Neural crest cell (in vitro differentiated cells): ENCODE results near the gene RGS5. TPM values are rescaled to one million over a fixed set of nuclear protein-coding genes. Genes with fewer than 3 reads are reported as not detected.

ENCODE experiments used
- DNase-seq: peaks from one replicate; pipeline ENCODE4 v3.0.0; 2021; ENCODE audit warnings: low read depth, mixed read lengths, low spot score
- H3K27ac Mint-ChIP-seq: one replicate; pipeline ENCODE4 v1.8.0; 2021; ENCODE audit warnings: mild to moderate bottlenecking, mixed read lengths; ENCODE audit not compliant: unreplicated experiment
- H3K27me3 Mint-ChIP-seq: 2 replicates; pipeline ENCODE4 v1.8.0; 2021; ENCODE audit warnings: low read depth, mild to moderate bottlenecking, mixed read lengths
- H3K36me3 Mint-ChIP-seq: 2 replicates; pipeline ENCODE4 v1.8.0; 2021; ENCODE audit warnings: low read depth, mild to moderate bottlenecking, mixed read lengths
- H3K4me1 Mint-ChIP-seq: 2 replicates; pipeline ENCODE4 v1.8.0; 2021; ENCODE audit warnings: mixed read lengths
- H3K4me3 Mint-ChIP-seq: one replicate; pipeline ENCODE4 v1.8.0; 2021; ENCODE audit warnings: mild to moderate bottlenecking, mixed read lengths
- H3K9me3 Mint-ChIP-seq: 2 replicates; pipeline ENCODE4 v1.8.0; 2021; ENCODE audit warnings: mixed read lengths
- total RNA-seq: library from RNA; stranded (reverse); gene quantifications from 2 replicates; pipeline ENCODE4 v1.2.1, GENCODE V29; 2021
- TF ChIP-seq, protein P1 (sequence below): fragments of 200-600 bp; sonication (generic); conservative IDR thresholded peaks from 2 replicates; pipeline ENCODE4 v1.5.0; 2021; ENCODE audit warnings: antibody characterized with exemption, mild to moderate bottlenecking

The RGS5 gene
- total RNA-seq, 1 donor from 2014 or later, result 4.5 TPM

DNA sequence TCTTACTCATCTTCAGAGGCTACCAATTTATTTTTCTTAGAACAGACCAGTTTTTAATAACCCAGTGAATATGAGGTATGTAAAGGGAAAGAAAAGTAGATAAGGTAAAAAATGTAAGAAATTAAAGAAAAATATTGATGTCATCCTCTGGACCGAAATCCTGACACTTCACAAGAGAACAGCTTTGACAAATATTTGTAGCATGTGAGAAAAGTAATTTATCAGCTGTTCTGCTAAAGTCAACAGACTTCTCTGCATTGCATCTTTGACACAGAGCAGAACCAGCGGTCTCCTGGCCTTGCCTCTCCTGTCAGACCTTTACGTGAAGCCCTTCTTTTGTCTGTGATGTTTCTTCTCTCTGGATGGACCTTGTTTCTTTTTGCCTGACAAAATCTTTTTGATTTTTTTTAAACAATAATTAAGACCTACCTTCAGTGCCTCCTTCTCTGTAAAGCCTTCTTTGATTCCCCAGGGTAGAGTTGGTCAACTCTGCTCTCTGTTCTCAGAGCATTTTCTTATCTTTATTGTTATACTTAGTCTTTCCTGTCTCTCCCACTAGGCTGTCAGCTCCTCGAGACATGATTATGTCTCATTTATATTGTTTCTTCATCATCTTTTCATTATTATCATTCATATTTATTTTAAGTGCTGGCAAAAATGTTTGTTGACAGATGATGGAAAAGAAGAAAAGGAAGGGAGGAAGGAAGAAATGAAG, 98.2 kb downstream of the RGS5 start:
- DNase-seq, result no peak
- Mint-ChIP-seq H3K27ac (no peak overlapping the region), H3K36me3 (no peaks in the 10 kb centered on the region), H3K27me3 (no peaks in the 10 kb centered on the region), H3K4me3 (no peak overlapping the region), H3K9me3 (peaks cover 3% of the 10 kb centered on the region), H3K4me1 (no peaks in the 10 kb centered on the region)
- TF ChIP-seq, protein P1, sequence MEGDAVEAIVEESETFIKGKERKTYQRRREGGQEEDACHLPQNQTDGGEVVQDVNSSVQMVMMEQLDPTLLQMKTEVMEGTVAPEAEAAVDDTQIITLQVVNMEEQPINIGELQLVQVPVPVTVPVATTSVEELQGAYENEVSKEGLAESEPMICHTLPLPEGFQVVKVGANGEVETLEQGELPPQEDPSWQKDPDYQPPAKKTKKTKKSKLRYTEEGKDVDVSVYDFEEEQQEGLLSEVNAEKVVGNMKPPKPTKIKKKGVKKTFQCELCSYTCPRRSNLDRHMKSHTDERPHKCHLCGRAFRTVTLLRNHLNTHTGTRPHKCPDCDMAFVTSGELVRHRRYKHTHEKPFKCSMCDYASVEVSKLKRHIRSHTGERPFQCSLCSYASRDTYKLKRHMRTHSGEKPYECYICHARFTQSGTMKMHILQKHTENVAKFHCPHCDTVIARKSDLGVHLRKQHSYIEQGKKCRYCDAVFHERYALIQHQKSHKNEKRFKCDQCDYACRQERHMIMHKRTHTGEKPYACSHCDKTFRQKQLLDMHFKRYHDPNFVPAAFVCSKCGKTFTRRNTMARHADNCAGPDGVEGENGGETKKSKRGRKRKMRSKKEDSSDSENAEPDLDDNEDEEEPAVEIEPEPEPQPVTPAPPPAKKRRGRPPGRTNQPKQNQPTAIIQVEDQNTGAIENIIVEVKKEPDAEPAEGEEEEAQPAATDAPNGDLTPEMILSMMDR, result no peak

DNA sequence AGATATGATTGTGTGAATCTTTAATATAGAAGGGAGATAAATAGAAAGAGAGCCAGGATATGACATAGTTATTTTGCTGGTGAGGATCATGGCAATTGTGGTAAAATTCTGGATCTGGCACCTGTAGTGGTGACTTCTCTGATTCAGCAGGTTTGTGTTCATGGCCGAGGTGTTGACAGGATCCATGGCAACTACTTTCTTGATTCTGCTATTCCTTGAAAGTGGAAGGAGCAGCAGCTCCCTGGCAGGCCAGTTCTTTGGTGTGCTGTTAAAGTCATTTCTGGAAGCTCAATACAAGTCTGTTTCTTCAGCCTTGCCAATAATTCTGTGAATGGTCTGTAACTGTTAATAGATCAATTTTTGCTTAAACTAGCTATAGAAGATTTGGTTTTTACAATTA, 100.1 kb downstream of the RGS5 start:
- DNase-seq, result no peak
- TF ChIP-seq, protein P1, result no peak
- Mint-ChIP-seq H3K4me1 (no peaks in the 10 kb centered on the region), H3K4me3 (no peak overlapping the region), H3K36me3 (no peaks in the 10 kb centered on the region), H3K9me3 (no peaks in the 10 kb centered on the region), H3K27me3 (no peaks in the 10 kb centered on the region), H3K27ac (no peak overlapping the region)

DNA sequence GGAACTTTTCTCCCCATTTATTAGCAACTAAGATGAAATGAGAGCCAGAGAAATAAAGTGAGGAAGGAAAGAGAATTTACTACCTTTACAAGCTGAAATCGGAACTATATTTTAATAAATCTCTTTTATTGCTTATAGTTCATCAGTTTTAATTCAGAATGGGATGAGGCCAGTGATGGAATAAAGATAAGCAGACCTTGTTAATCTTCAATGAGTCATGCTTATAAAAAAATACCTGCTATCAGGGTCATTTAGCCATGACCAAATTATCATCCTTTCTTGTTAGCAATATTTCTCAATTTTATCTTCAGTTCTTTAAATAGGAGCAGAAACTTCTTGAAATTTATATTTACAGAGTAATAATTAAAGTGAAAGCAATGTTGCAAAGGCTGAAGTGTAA, 107.5 kb downstream of the RGS5 start:
- no peaks in the 10 kb centered on the region for H3K9me3 Mint-ChIP-seq
- TF ChIP-seq, protein P1, result no peak
- H3K36me3 Mint-ChIP-seq, result no peaks in the 10 kb centered on the region
- H3K4me1 Mint-ChIP-seq, result no peaks in the 10 kb centered on the region
- no peak overlapping the region for H3K27ac Mint-ChIP-seq
- no peak overlapping the region for H3K4me3 Mint-ChIP-seq
- no peak for DNase-seq
- H3K27me3 Mint-ChIP-seq, result peaks cover 5% of the 10 kb centered on the region

DNA sequence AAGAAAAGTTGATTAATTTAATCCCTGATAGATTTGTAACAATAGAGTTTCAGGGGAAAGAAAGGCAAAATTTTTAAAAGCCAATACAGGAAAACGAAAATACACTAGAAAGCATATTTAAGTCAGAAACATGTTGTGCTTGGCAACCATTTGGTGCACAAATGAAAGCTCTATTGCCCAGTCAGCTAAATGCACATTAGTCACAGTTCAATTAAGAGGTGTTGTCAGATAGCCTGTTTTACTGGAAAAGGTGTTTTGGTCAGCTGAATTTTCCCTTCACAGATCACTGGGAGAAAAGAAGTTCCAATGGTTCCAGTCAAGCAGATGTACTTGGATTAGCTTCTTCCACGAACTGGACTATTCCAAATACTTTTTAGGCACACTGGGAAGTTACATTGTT, 108.1 kb downstream of the RGS5 start:
- Mint-ChIP-seq H3K4me1 (no peaks in the 10 kb centered on the region), H3K9me3 (no peaks in the 10 kb centered on the region), H3K36me3 (no peaks in the 10 kb centered on the region), H3K4me3 (no peak overlapping the region), H3K27ac (no peak overlapping the region), H3K27me3 (peaks cover 5% of the 10 kb centered on the region)
- no peak for DNase-seq
- TF ChIP-seq, protein P1, result no peak

DNA sequence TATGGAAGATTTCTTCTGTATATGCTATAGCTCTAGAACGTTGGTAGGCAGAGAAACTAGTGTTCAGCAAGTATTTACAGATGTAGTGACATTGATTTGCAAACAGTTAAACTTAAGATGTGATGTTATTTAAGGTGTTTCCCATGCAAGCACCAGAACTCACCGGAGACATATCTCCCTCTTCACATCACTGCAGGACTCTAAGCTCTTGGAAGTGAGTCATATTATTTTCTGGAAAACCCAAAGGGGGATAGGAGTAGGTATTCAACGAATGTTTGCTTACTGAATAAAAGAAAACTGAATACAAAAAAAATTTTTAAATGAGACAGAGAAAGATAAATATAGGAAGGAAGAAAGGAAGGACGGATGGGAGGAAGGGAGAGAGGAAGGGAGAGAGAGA, 108.5 kb downstream of the RGS5 start:
- Mint-ChIP-seq H3K9me3 (no peaks in the 10 kb centered on the region), H3K27ac (no peak overlapping the region), H3K36me3 (no peaks in the 10 kb centered on the region), H3K27me3 (peaks cover 5% of the 10 kb centered on the region), H3K4me1 (no peaks in the 10 kb centered on the region), H3K4me3 (no peak overlapping the region)
- TF ChIP-seq, protein P1, result no peak
- no peak for DNase-seq
